GM13977 (cell line): ENCODE data around the gene DDC.

Experiments used
- DNase-seq: peaks from one replicate; pipeline ENCODE4 v3.0.0; 2012; ENCODE audit warnings: low spot score
- CTCF ChIP-seq: IDR thresholded peaks from 2 replicates; pipeline ENCODE4 v1.5.1; 2012; ENCODE audit warnings: mild to moderate bottlenecking, control low read depth; ENCODE audit not compliant: insufficient read depth; ENCODE audit errors: extremely low read depth, missing control alignments
- in situ Hi-C: fragments of 300-500 bp; cut with MboI; formaldehyde crosslinking; loops from one replicate; pipeline ENCODE4 v1.12.0; 2022; ENCODE audit warnings: low sequenced_read_pairs, low pct_unique_long_range_greater_than_20kb, mixed read lengths, inconsistent platforms; ENCODE audit not compliant: unreplicated experiment

The DDC gene

GRCh38 chr7:50423860-50424259 lies 141.3 kb downstream of the DDC start:
- DNase-seq: no peak
- in situ Hi-C loops: loop anchor here (25.0 kb wide), 1 partner anchor 212 kb away; no protein-coding TSS in a partner anchor
- TF ChIP-seq CTCF: no peak

- TF ChIP-seq CTCF: no peak
- DNase-seq: no peak
- in situ Hi-C loops: loop anchor here (25.0 kb wide), 1 partner anchor 211 kb away; no protein-coding TSS in a partner anchor
These were observed 142.3 kb downstream of the DDC start for GRCh38 chr7:50422858-50423257.

- DNase-seq: no peak
- in situ Hi-C loops: loop anchor here (25.0 kb wide), 1 partner anchor 209 kb away; no protein-coding TSS in a partner anchor
- TF ChIP-seq CTCF: no peak
These were observed 144.2 kb downstream of the DDC start for GRCh38 chr7:50421043-50421442.

GRCh38 chr7:50418526-50419290 lies 146.5 kb downstream of the DDC start:
- DNase-seq: no peak
- in situ Hi-C loops: loop anchor here (10.0 to 25.0 kb wide), 2 partner anchors 114 to 206 kb away; partner anchors contain the start of gene IKZF1
- TF ChIP-seq CTCF: no peak

GRCh38 chr7:50418086-50418515 lies 147.1 kb downstream of the DDC start:
- peak; percentile 69 for DNase-seq
- peak; percentile 96 for TF ChIP-seq CTCF
- in situ Hi-C loops: loop anchor here (10.0 to 25.0 kb wide), 2 partner anchors 113 to 206 kb away; partner anchors contain the start of gene IKZF1

- peak; percentile 59 for DNase-seq
- in situ Hi-C loops: loop anchor here (10.0 to 25.0 kb wide), 2 partner anchors 112 to 204 kb away; partner anchors contain the start of gene IKZF1
- no peak for TF ChIP-seq CTCF
These were observed 148.6 kb downstream of the DDC start for GRCh38 chr7:50416527-50417182.
